ENCODE measurements around the gene GALNT13.

DNA sequence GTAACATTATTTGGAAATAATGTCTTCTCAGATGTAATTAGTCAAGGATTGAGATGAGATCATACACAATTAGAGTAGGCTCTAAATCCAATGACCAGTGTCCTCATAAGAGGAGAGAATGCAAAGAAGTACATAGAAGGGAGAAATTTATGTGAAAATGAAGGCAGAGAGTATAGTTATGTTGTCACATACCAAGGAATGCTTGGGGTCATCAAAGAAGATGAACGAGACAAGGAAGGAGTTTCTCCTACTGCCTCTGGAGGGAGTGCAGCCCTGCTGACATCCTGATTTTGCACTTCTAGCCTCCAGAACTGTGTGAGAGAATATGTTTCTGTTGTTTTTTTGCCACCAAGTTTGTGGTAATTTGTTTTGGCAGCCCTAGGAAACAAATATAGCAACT, 100.1 kb downstream of the GALNT13 start:
- TF ChIP-seq CTCF (IDR thresholded peaks at IDR 0.05) (no peak), POLR2A (IDR thresholded peaks at IDR 0.05) (no peak)

Data from testis (tissue), 2 donors.